Caco-2 (cell line): Measurements from ENCODE around the gene EIF2B4. TPM values are rescaled to one million over a fixed set of nuclear protein-coding genes. Genes with fewer than 3 reads are reported as not detected.

Experiments
- BruUV-seq: library from RNA; stranded (reverse); fragments of 400-500 nt; replicated peaks from 2 replicates; lab custom pipeline; 2021; lab: Mats Ljungman, UMichigan
- CTCF ChIA-PET: fragments of 300-600 bp; sonication (Branson Sonifier 250); formaldehyde crosslinking; loops from one replicate; lab custom pipeline; 2022; ENCODE audit warnings: antibody characterized with exemption; lab: Charles Lee
- POLR2A ChIA-PET: fragments of 300-600 bp; sonication (Branson Sonifier 250); formaldehyde crosslinking; loops from one replicate; lab custom pipeline; 2022; ENCODE audit warnings: antibody characterized with exemption; lab: Charles Lee
- DNase-seq, 2 experiments: peaks; one replicate each; pipeline versions ENCODE4 v3.0.0 to v3.0.0-alpha.2; 2020 to 2022
- H3K27me3 ChIP-seq: replicated peaks from 2 replicates; pipeline ENCODE4 v1.6.0; 2011; ENCODE audit warnings: low read length; ENCODE audit not compliant: control insufficient read depth, insufficient read depth
- H3K36me3 ChIP-seq: 2 replicates; pipeline ENCODE4 v1.5.1; 2011; ENCODE audit warnings: low read length; ENCODE audit not compliant: control insufficient read depth, insufficient read depth
- H3K4me1 ChIP-seq: fragments of 250-450 bp; sonication (Bioruptor Pico); 2 replicates; pipeline ENCODE4 v1.5.1; 2020; ENCODE audit warnings: mild to moderate bottlenecking
- H3K4me3 ChIP-seq: 2 replicates; pipeline ENCODE4 v1.5.1; 2011; ENCODE audit warnings: low read depth, mild to moderate bottlenecking, control low read depth, low read length
- H3K9me3 ChIP-seq: fragments of 250-450 bp; sonication (Bioruptor Pico); 2 replicates; pipeline ENCODE4 v1.5.1; 2020; ENCODE audit warnings: mild to moderate bottlenecking, moderate library complexity
- H3K27ac Mint-ChIP-seq: one replicate; pipeline ENCODE4 v1.8.0; 2022; ENCODE audit warnings: mixed read lengths; ENCODE audit not compliant: unreplicated experiment
- H3K27me3 Mint-ChIP-seq: one replicate; pipeline ENCODE4 v1.8.0; 2022; ENCODE audit warnings: mixed read lengths; ENCODE audit not compliant: insufficient read depth, unreplicated experiment
- H3K36me3 Mint-ChIP-seq: one replicate; pipeline ENCODE4 v1.8.0; 2022; ENCODE audit warnings: mild to moderate bottlenecking, mixed read lengths; ENCODE audit not compliant: insufficient read depth, unreplicated experiment
- H3K4me1 Mint-ChIP-seq: one replicate; pipeline ENCODE4 v1.8.0; 2022; ENCODE audit warnings: low read depth, mixed read lengths; ENCODE audit not compliant: unreplicated experiment
- H3K4me3 Mint-ChIP-seq: one replicate; pipeline ENCODE4 v1.8.0; 2022; ENCODE audit warnings: mild to moderate bottlenecking, moderate library complexity, mixed read lengths; ENCODE audit not compliant: unreplicated experiment
- H3K9me3 Mint-ChIP-seq: one replicate; pipeline ENCODE4 v1.8.0; 2022; ENCODE audit warnings: mixed read lengths; ENCODE audit not compliant: unreplicated experiment
- CTCF ChIP-seq, 2 experiments: fragments of 200-600 bp in 1 of 2; IDR thresholded peaks; 1 replicate in 1 of 2; 2 replicates in 1 of 2; pipeline versions ENCODE4 v1.5.1 to v1.8.0; 2011 to 2022; ENCODE audit warnings: antibody characterized with exemption in 1 of 2, control low read depth in 1 of 2, inconsistent platforms in 1 of 2, low read depth in 1 of 2, low read length in 1 of 2, mild to moderate bottlenecking in 1 of 2, moderate library complexity in 1 of 2; ENCODE audit not compliant: insufficient read depth in 1 of 2, severe bottlenecking in 1 of 2, unreplicated experiment in 1 of 2
- intact Hi-C: fragments of 100-400 bp; cut with micrococcal nuclease; formaldehyde crosslinking; loops from one replicate; pipeline ENCODE4 v1.10.0; 2022; ENCODE audit not compliant: unreplicated experiment
- total RNA-seq: library from RNA; stranded (reverse); gene quantifications from 2 replicates; pipeline ENCODE4 v1.2.3, GENCODE V29; 2022

The EIF2B4 gene
- total RNA-seq, 1 experiment from 2014 or later = 91.3 TPM

- Mint-ChIP-seq H3K4me3 (peak overlapping the region; percentile 84), H3K27ac (peak overlapping the region; percentile 91), H3K27me3 (no peaks in the 10 kb centered on the region), H3K9me3 (no peaks in the 10 kb centered on the region), H3K36me3 (peaks cover 51% of the 10 kb centered on the region), H3K4me1 (peaks cover 33% of the 10 kb centered on the region)
- Histone ChIP-seq H3K9me3 (no peaks in the 10 kb centered on the region), H3K36me3 (no peaks in the 10 kb centered on the region), H3K4me3 (peak overlapping the region; percentile 68), H3K27me3 (no peaks in the 10 kb centered on the region), H3K4me1 (peaks cover 28% of the 10 kb centered on the region)
- ChIA-PET POLR2A (interaction anchor here (0.7 to 3.1 kb wide), 5 partner anchors 20 to 275 kb away, joined by 3 to 63 read pairs (median 5); partner anchors contain the start of genes NRBP1 and ZNF513), CTCF (interaction anchor here (0.7 to 3.4 kb wide), 7 partner anchors 20 to 275 kb away, joined by 3 to 36 read pairs (median 4); partner anchors contain the start of genes NRBP1, SLC4A1AP and SUPT7L)
- BruUV-seq = TSS peak; percentile 65
- TF ChIP-seq CTCF (IDR thresholded peaks at IDR 0.05; ENCODE audit: insufficient read depth in 1 of 2, low read depth in 1 of 2, low read length in 1 of 2, severe bottlenecking in 1 of 2, unreplicated experiment in 1 of 2) = no peak
- intact Hi-C loops = loop anchor here (1.0 to 10.0 kb wide), 4 partner anchors 20 to 216 kb away; partner anchors contain the start of genes CCDC121, FNDC4, GCKR and GPN1
- DNase-seq = no peak
Measured at GRCh38 chr2:27408601-27409320, 38.6 kb upstream of the EIF2B4 start.

- peak; percentile 57 to 81 for TF ChIP-seq CTCF (IDR thresholded peaks at IDR 0.05; ENCODE audit: insufficient read depth in 1 of 2, low read depth in 1 of 2, low read length in 1 of 2, severe bottlenecking in 1 of 2, unreplicated experiment in 1 of 2)
- Histone ChIP-seq H3K36me3 (no peaks in the 10 kb centered on the region), H3K4me3 (peak overlapping the region; percentile 68), H3K4me1 (peaks cover 26% of the 10 kb centered on the region), H3K9me3 (no peaks in the 10 kb centered on the region), H3K27me3 (no peaks in the 10 kb centered on the region)
- Mint-ChIP-seq H3K4me3 (peak overlapping the region; percentile 84), H3K36me3 (peaks cover 55% of the 10 kb centered on the region), H3K27me3 (no peaks in the 10 kb centered on the region), H3K9me3 (no peaks in the 10 kb centered on the region), H3K27ac (peak overlapping the region; percentile 68), H3K4me1 (peaks cover 30% of the 10 kb centered on the region)
- intact Hi-C loops = loop anchor here (10.0 kb wide), 2 partner anchors 87 to 217 kb away; partner anchors contain the start of genes CCDC121, FNDC4, GCKR and GPN1
- BruUV-seq = no TSS peak
- ChIA-PET POLR2A (interaction anchor here (0.6 to 3.1 kb wide), 2 partner anchors 21 to 29 kb away, joined by 5 to 63 read pairs; partner anchors contain the start of gene NRBP1), CTCF (interaction anchor here (0.7 to 3.4 kb wide), 3 partner anchors 21 to 274 kb away, joined by 3 to 36 read pairs (median 5); partner anchors contain the start of gene NRBP1)
- DNase-seq = peak; percentile 66 to 72
Measured at GRCh38 chr2:27407798-27408491, 37.8 kb upstream of the EIF2B4 start.
